HepG2 (cell line): ENCODE data around the gene TTC32. TPM values are rescaled to one million over a fixed set of nuclear protein-coding genes. Genes with fewer than 3 reads are reported as not detected.

Source experiments
- CREB1 ChIP-seq, 2 experiments: fragments of 450-650 bp in 1 of 2; IDR thresholded peaks; 2 replicates each; pipeline ENCODE4 v1.6.1; 2016 to 2017; ENCODE audit warnings: control low read depth in 1 of 2, mild to moderate bottlenecking in 1 of 2, missing compliant biosample characterization in 1 of 2, missing genetic modification characterization in 1 of 2
- ELF4 ChIP-seq: sonication (generic); formaldehyde crosslinking; IDR thresholded peaks from 2 replicates; pipeline ENCODE4 v1.5.0; 2020; ENCODE audit warnings: missing genetic modification reagents, mild to moderate bottlenecking, moderate library complexity, borderline replicate concordance
- HOXA7 ChIP-seq: sonication (generic); formaldehyde crosslinking; IDR thresholded peaks from 2 replicates; pipeline ENCODE4 v1.8.1; 2022; ENCODE audit warnings: mild to moderate bottlenecking, missing genetic modification reagents, moderate library complexity
- MAZ ChIP-seq, 2 experiments: sonication (generic) in 1 of 2; formaldehyde crosslinking in 1 of 2; IDR thresholded peaks; 2 replicates each; pipeline versions ENCODE4 v1.5.0 to v1.6.1; 2012 to 2020; ENCODE audit warnings: low read depth in 2 of 2, mild to moderate bottlenecking in 2 of 2, borderline replicate concordance in 1 of 2, improper control_type of control experiment in 1 of 2, low read length in 1 of 2, missing genetic modification reagents in 1 of 2, moderate library complexity in 1 of 2
- RBM39 ChIP-seq: fragments of 200-400 bp; formaldehyde crosslinking; IDR thresholded peaks from one replicate; pipeline ENCODE4 v1.6.1; 2018; ENCODE audit warnings: antibody characterized with exemption, mild to moderate bottlenecking, low read depth, low read length; ENCODE audit not compliant: poor library complexity, severe bottlenecking
- SP140L ChIP-seq: sonication (generic); formaldehyde crosslinking; IDR thresholded peaks from 2 replicates; pipeline ENCODE4 v1.4.0; 2020; ENCODE audit warnings: missing genetic modification reagents, borderline replicate concordance
- TEAD2 ChIP-seq: sonication (generic); formaldehyde crosslinking; IDR thresholded peaks from 2 replicates; pipeline ENCODE4 v1.9.0; 2021; ENCODE audit warnings: missing genetic modification reagents
- ZNF235 ChIP-seq: sonication (generic); formaldehyde crosslinking; IDR thresholded peaks from 2 replicates; pipeline ENCODE4 v1.8.1; 2023; ENCODE audit warnings: mild to moderate bottlenecking, missing genetic modification reagents, borderline replicate concordance
- ZNF550 ChIP-seq: sonication (generic); formaldehyde crosslinking; IDR thresholded peaks from 2 replicates; pipeline ENCODE4 v1.4.0; 2020; ENCODE audit warnings: mild to moderate bottlenecking, missing genetic modification reagents, borderline replicate concordance
- ZNF552 ChIP-seq: sonication (generic); formaldehyde crosslinking; IDR thresholded peaks from 2 replicates; pipeline ENCODE4 v1.9.0; 2022; ENCODE audit warnings: missing genetic modification reagents, mild to moderate bottlenecking, borderline replicate concordance
- polyA plus RNA-seq, 8 experiments: library from polyadenylated mRNA; depleted of rRNA in 3 of 8; stranded (reverse) in 7 of 8; unstranded in 1 of 8; fragments of >200 nt; fragmentation: Illumina TruSeq in 4 of 8; extraction: Trizol in 4 of 8; gene quantifications; 2 replicates each; pipeline versions ENCODE4 v1.2.1 to v1.2.3, GENCODE V29; 2011 to 2016; ENCODE audit warnings: low read depth in 4 of 8, missing spikeins in 1 of 8, mixed read lengths in 1 of 8; ENCODE audit not compliant: insufficient read depth in 1 of 8
- total RNA-seq, 5 experiments: library from RNA; depleted of rRNA; stranded (reverse); fragments of >200 nt; fragmentation: Illumina TruSeq; extraction: Trizol; gene quantifications; 2 replicates each; pipeline ENCODE4 v1.2.3, GENCODE V29; 2016; ENCODE audit warnings: low read depth in 1 of 5
- TF ChIP-seq, protein P1 (sequence below): sonication (generic); formaldehyde crosslinking; IDR thresholded peaks from 2 replicates; pipeline ENCODE4 v1.8.0; 2022; ENCODE audit warnings: low read depth, missing genetic modification reagents
- TF ChIP-seq, protein P2 (sequence below): sonication (generic); formaldehyde crosslinking; IDR thresholded peaks from 2 replicates; pipeline ENCODE4 v1.4.0; 2020; ENCODE audit warnings: missing genetic modification reagents
- TF ChIP-seq, protein P3 (sequence below): sonication (generic); formaldehyde crosslinking; IDR thresholded peaks from 2 replicates; pipeline ENCODE4 v1.4.0; 2020; ENCODE audit warnings: mild to moderate bottlenecking, missing genetic modification reagents, borderline replicate concordance
- TF ChIP-seq, protein P4 (sequence below): sonication (generic); formaldehyde crosslinking; IDR thresholded peaks from 2 replicates; pipeline ENCODE4 v1.4.0; 2020; ENCODE audit warnings: mild to moderate bottlenecking, missing genetic modification reagents
- TF ChIP-seq, protein P5 (sequence below): sonication (generic); formaldehyde crosslinking; IDR thresholded peaks from 2 replicates; pipeline ENCODE4 v1.4.0; 2020; ENCODE audit warnings: missing genetic modification reagents

TTC32 gene
- total and polyA plus RNA-seq, 2 of the 13 experiments (the other 11 are each of a cell fraction or from before 2014, with no cell fraction given), result 21.6 to 38.3 TPM

DNA sequence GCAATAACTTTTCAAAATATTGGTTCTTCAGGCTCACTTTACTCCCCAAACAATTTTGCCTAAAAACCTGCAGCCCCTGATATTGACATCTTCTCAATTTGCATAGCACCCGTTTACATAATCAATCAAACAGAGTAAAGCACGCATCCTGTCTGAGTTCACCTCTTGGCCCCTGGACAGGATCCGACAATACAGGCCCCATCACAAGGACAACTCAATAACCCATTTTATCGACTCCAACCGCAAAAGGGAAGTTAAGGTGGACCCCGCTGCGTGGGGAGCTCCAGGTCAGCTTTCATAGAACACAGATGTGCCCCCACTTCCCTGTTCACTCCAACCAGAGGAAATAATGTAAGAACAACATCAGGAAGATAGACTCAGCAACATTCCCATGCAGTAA is 44.7 kb downstream of the TTC32 start (continued):
- TF ChIP-seq, protein P1, sequence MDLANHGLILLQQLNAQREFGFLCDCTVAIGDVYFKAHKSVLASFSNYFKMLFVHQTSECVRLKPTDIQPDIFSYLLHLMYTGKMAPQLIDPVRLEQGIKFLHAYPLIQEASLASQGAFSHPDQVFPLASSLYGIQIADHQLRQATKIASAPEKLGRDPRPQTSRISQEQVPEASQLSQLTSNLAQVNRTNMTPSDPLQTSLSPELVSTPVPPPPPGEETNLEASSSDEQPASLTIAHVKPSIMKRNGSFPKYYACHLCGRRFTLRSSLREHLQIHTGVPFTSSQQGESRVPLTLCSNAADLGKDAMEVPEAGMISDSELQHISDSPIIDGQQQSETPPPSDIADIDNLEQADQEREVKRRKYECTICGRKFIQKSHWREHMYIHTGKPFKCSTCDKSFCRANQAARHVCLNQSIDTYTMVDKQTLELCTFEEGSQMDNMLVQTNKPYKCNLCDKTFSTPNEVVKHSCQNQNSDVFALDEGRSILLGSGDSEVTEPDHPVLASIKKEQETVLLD, result no peak
- TF ChIP-seq CREB1 (IDR thresholded peaks at IDR 0.05), result no peak
- peak; percentile 58 for TF ChIP-seq CREB1 (CRISPR knock-in tag; IDR thresholded peaks at IDR 0.05)
- TF ChIP-seq, protein P2, sequence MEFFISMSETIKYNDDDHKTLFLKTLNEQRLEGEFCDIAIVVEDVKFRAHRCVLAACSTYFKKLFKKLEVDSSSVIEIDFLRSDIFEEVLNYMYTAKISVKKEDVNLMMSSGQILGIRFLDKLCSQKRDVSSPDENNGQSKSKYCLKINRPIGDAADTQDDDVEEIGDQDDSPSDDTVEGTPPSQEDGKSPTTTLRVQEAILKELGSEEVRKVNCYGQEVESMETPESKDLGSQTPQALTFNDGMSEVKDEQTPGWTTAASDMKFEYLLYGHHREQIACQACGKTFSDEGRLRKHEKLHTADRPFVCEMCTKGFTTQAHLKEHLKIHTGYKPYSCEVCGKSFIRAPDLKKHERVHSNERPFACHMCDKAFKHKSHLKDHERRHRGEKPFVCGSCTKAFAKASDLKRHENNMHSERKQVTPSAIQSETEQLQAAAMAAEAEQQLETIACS (CRISPR knock-in tag), result no peak
- no peak for TF ChIP-seq RBM39
- TF ChIP-seq ZNF235 (CRISPR knock-in tag), result no peak
- TF ChIP-seq MAZ (IDR thresholded peaks at IDR 0.05; ENCODE audit: borderline replicate concordance, low read depth, low read length), result no peak
- 0 out of 2 replicates have a peak, but pooled peaks have one; percentile 21 for TF ChIP-seq MAZ (CRISPR knock-in tag; IDR thresholded peaks at IDR 0.05; ENCODE audit: low read depth)
- TF ChIP-seq, protein P3, sequence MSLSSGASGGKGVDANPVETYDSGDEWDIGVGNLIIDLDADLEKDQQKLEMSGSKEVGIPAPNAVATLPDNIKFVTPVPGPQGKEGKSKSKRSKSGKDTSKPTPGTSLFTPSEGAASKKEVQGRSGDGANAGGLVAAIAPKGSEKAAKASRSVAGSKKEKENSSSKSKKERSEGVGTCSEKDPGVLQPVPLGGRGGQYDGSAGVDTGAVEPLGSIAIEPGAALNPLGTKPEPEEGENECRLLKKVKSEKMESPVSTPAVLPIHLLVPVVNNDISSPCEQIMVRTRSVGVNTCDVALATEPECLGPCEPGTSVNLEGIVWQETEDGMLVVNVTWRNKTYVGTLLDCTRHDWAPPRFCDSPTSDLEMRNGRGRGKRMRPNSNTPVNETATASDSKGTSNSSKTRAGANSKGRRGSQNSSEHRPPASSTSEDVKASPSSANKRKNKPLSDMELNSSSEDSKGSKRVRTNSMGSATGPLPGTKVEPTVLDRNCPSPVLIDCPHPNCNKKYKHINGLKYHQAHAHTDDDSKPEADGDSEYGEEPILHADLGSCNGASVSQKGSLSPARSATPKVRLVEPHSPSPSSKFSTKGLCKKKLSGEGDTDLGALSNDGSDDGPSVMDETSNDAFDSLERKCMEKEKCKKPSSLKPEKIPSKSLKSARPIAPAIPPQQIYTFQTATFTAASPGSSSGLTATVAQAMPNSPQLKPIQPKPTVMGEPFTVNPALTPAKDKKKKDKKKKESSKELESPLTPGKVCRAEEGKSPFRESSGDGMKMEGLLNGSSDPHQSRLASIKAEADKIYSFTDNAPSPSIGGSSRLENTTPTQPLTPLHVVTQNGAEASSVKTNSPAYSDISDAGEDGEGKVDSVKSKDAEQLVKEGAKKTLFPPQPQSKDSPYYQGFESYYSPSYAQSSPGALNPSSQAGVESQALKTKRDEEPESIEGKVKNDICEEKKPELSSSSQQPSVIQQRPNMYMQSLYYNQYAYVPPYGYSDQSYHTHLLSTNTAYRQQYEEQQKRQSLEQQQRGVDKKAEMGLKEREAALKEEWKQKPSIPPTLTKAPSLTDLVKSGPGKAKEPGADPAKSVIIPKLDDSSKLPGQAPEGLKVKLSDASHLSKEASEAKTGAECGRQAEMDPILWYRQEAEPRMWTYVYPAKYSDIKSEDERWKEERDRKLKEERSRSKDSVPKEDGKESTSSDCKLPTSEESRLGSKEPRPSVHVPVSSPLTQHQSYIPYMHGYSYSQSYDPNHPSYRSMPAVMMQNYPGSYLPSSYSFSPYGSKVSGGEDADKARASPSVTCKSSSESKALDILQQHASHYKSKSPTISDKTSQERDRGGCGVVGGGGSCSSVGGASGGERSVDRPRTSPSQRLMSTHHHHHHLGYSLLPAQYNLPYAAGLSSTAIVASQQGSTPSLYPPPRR (CRISPR knock-in tag), result no peak
- TF ChIP-seq SP140L (CRISPR knock-in tag), result no peak
- no peak for TF ChIP-seq ZNF550 (CRISPR knock-in tag)
- TF ChIP-seq TEAD2 (CRISPR knock-in tag), result no peak
- TF ChIP-seq, protein P4, sequence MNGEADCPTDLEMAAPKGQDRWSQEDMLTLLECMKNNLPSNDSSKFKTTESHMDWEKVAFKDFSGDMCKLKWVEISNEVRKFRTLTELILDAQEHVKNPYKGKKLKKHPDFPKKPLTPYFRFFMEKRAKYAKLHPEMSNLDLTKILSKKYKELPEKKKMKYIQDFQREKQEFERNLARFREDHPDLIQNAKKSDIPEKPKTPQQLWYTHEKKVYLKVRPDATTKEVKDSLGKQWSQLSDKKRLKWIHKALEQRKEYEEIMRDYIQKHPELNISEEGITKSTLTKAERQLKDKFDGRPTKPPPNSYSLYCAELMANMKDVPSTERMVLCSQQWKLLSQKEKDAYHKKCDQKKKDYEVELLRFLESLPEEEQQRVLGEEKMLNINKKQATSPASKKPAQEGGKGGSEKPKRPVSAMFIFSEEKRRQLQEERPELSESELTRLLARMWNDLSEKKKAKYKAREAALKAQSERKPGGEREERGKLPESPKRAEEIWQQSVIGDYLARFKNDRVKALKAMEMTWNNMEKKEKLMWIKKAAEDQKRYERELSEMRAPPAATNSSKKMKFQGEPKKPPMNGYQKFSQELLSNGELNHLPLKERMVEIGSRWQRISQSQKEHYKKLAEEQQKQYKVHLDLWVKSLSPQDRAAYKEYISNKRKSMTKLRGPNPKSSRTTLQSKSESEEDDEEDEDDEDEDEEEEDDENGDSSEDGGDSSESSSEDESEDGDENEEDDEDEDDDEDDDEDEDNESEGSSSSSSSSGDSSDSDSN (CRISPR knock-in tag), result no peak
- TF ChIP-seq, protein P5, sequence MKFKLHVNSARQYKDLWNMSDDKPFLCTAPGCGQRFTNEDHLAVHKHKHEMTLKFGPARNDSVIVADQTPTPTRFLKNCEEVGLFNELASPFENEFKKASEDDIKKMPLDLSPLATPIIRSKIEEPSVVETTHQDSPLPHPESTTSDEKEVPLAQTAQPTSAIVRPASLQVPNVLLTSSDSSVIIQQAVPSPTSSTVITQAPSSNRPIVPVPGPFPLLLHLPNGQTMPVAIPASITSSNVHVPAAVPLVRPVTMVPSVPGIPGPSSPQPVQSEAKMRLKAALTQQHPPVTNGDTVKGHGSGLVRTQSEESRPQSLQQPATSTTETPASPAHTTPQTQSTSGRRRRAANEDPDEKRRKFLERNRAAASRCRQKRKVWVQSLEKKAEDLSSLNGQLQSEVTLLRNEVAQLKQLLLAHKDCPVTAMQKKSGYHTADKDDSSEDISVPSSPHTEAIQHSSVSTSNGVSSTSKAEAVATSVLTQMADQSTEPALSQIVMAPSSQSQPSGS, result no peak
- no peak for TF ChIP-seq HOXA7
- no peak for TF ChIP-seq ELF4
- no peak for TF ChIP-seq ZNF552 (CRISPR knock-in tag)
